MV-4-11 (cell line): Measurements from ENCODE around the gene TMEM263.
"Not testable (repeated sequence)": the region's sequence is repeated elsewhere in the genome, so short reads cannot be mapped to it uniquely, and the experiment has no call there.

Source experiments
- DNase-seq: peaks from one replicate; lab custom pipeline; 2025; lab: John Stamatoyannopoulos, UW

TMEM263 gene

GRCh38 chr12:106955377-106956047 is at the start of gene TMEM263:
Gene TMEM263, plus strand, starts transcription at chr12:106955907. Its CDS starts 11,210 bp downstream, at chr12:106967117.
- DNase-seq = peak; percentile 56

GRCh38 chr12:106906715-106907114 is 49.0 kb upstream of the TMEM263 start:
- no peak for DNase-seq

DNA sequence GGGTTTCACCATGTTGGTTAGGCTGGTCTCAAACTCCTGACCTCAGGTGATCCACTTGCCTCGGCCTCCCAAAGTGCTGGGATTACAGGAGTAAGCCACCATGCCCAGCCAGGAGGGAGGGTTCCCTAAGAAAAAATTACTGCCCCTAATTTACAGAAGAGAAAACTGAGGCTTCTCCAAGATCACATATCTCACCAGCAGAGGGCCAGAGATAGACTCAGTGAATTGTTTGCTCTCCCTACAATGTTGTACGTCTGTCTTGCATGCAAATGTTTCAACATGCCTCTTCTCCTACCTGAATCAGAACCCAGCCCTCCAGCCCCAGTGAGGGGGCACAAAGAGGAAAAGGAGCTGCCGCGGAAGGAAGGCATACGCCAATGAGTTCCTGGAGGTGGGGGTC is 48.3 kb upstream of the TMEM263 start:
- no peak for DNase-seq

- no peak for DNase-seq
These were observed 47.9 kb upstream of the TMEM263 start for GRCh38 chr12:106907846-106908245.

GRCh38 chr12:106908561-106908960 is 47.1 kb upstream of the TMEM263 start:
- no peak for DNase-seq

GRCh38 chr12:106910202-106910601 is 45.5 kb upstream of the TMEM263 start:
- DNase-seq = peak; percentile 96

GRCh38 chr12:106911581-106911980 is 44.1 kb upstream of the TMEM263 start:
- no peak for DNase-seq

- DNase-seq = no peak
These were observed 42.3 kb upstream of the TMEM263 start for GRCh38 chr12:106913456-106913855.

GRCh38 chr12:106914796-106915634 is 40.7 kb upstream of the TMEM263 start:
- no peak for DNase-seq

DNA sequence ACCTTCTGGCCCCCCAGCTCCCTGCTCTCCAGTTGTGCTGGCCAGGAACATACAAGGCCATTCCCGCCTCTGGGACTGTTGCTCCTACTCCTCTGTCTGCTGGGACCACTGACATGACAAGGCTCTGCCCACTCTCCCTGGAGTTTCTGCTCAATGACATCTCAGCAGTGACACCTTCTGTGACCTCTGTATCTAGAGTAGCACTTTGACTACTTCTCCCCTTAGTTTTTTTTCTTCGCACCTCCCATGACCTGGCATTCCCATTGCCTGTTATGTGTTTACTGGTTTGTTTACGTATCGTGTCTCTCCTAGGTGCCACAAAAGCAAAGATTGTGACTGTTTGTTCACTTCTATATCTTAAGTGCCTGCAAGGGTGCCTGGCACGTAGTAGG is 40.1 kb upstream of the TMEM263 start:
- no peak for DNase-seq

GRCh38 chr12:106917503-106917902 is 38.2 kb upstream of the TMEM263 start:
- DNase-seq = no peak

DNA sequence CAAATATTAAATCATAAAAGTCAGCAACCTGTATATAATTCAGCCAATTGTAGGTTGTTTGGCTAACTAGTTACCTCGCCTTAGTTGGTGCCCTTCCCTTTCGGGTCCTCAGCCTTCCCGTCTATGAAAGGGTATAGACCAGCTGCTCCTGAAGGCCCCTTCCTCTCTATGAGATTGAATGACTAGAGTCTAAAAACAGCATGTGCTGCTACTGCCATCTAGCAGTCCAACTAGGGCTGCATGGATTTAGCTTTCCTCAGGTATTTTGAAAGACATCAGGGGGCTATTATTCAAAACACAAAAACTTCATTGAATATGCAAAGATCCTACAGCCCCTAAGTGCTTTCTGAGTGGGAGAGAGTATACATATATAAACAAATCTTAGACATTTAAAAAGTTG is 37.0 kb upstream of the TMEM263 start:
- no peak for DNase-seq

GRCh38 chr12:106919910-106920544 is 35.7 kb upstream of the TMEM263 start:
- peak; percentile 19 for DNase-seq

- not testable (repeated sequence) for DNase-seq
These were observed 33.7 kb upstream of the TMEM263 start for GRCh38 chr12:106921976-106922375.

- DNase-seq = not testable (repeated sequence)
These were observed 32.1 kb upstream of the TMEM263 start for GRCh38 chr12:106923594-106923993.

DNA sequence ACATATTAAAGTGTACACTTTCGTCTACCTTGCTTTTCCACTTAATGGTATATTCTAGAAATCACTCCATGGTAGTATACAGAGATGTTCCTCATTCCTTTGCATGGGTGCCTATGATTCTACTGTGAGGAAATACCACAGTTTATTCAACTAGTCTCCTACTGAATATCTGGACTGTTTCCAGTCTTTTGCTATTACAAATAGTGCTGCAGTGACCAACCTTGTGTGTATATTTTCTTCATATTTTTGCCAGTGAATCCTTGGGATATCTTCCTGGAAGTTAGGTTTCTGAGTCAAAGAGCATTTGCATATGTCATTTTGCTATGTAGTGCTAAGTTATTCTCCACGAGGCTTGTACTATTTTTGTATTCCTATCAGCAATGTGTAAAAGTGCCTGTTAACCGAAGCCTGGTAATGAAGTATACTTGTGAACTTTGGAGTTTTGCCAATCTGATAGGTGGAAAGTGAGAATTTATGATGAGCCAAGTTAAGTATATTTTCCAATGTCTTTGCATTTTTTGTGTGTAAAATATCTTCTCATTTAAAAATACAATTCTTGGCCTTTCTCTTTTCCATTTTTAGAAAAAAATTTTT is 31.3 kb upstream of the TMEM263 start:
- no peak for DNase-seq

GRCh38 chr12:106926657-106927056 is 29.1 kb upstream of the TMEM263 start:
- no peak for DNase-seq

GRCh38 chr12:106934277-106934676 is 21.4 kb upstream of the TMEM263 start:
- DNase-seq = no peak

- no peak for DNase-seq
These were observed 14.1 kb upstream of the TMEM263 start for GRCh38 chr12:106941481-106942156.

GRCh38 chr12:106942775-106943174 is 12.9 kb upstream of the TMEM263 start:
- DNase-seq = no peak

GRCh38 chr12:106945261-106945851 is 10.4 kb upstream of the TMEM263 start:
- DNase-seq = no peak
